Measurements from ENCODE around the gene SMIM30.

- TF ChIP-seq CTCF (IDR thresholded peaks at IDR 0.05 in 8 of 11, conservative IDR thresholded peaks at IDR 0.05 in 3 of 11) (no peak), POLR2A (IDR thresholded peaks at IDR 0.05) (no peak)
These were observed 1.1 kb upstream of the SMIM30 start for GRCh38 chr7:113119429-113119828.

Data from spleen (tissue), 7 donors.